GM12878 (cell line): ENCODE results near the gene PGLYRP4. TPM values are rescaled to one million over a fixed set of nuclear protein-coding genes. Genes with fewer than 3 reads are reported as not detected.

ENCODE experiments used
- ATAC-seq: fragments of 200-7000 bp; cut with Tn5 transposase; 3 replicates; pipeline ENCODE4 v1.9.1; 2020; ENCODE audit warnings: mild to moderate bottlenecking, moderate library complexity
- BruUV-seq: library from RNA; stranded (reverse); fragments of 400-500 nt; replicated peaks from 2 replicates; lab custom pipeline; 2021; lab: Mats Ljungman, UMichigan
- CTCF ChIA-PET: fragments of 300-600 bp; sonication (Branson Sonifier 250); formaldehyde crosslinking; extraction: SDS; loops from one replicate; lab custom pipeline; 2021; ENCODE audit warnings: inconsistent platforms; lab: Yijun Ruan, JAX
- POLR2A ChIA-PET: fragments of 350-600 bp; formaldehyde crosslinking; extraction: SDS; loops from one replicate; lab custom pipeline; 2021; ENCODE audit warnings: inconsistent platforms; lab: Charles Lee
- RAD21 ChIA-PET: fragments of 300-600 bp; sonication (Branson Sonifier 250); formaldehyde crosslinking; loops from one replicate; lab custom pipeline; 2023; ENCODE audit warnings: antibody characterized with exemption; ENCODE audit not compliant: unreplicated experiment; lab: Charles Lee
- SMC1A ChIA-PET: fragments of 300-600 bp; sonication (Branson Sonifier 250); formaldehyde crosslinking; loops from one replicate; lab custom pipeline; 2023; ENCODE audit not compliant: unreplicated experiment, uncharacterized antibody; lab: Charles Lee
- DNase-seq: peaks from one replicate; pipeline ENCODE4 v3.0.0-alpha.2; 2011; ENCODE audit warnings: low read depth, low spot score
- FAIRE-seq: peaks from 3 replicates; lab custom pipeline; 2011; peaks lifted over from hg19 to GRCh38; lab: Jason Lieb, UNC
- H2AFZ ChIP-seq: 2 replicates; pipeline ENCODE4 v1.6.0; 2011; ENCODE audit warnings: low read depth, low read length, control low read depth; ENCODE audit not compliant: control insufficient read depth
- H3K27ac ChIP-seq: 2 replicates; pipeline ENCODE4 v1.5.1; 2011; ENCODE audit warnings: control low read depth; ENCODE audit not compliant: control insufficient read depth, insufficient read depth
- H3K27me3 ChIP-seq, 2 experiments: replicated peaks in 1 of 2; 2 replicates each; pipeline versions ENCODE4 v1.6.0 to v1.6.1; 2011; ENCODE audit warnings: low read length in 1 of 2; ENCODE audit not compliant: control insufficient read depth in 2 of 2, insufficient read depth in 2 of 2
- H3K36me3 ChIP-seq, 2 experiments: 2 replicates each; pipeline ENCODE4 v1.5.1; 2011; ENCODE audit warnings: low read length in 1 of 2; ENCODE audit not compliant: control insufficient read depth in 2 of 2, insufficient read depth in 2 of 2
- H3K4me1 ChIP-seq: 2 replicates; pipeline ENCODE4 v1.6.1; 2011; ENCODE audit warnings: mild to moderate bottlenecking, low read length, moderate library complexity, mixed read lengths; ENCODE audit not compliant: control insufficient read depth, insufficient read depth
- H3K4me2 ChIP-seq: 2 replicates; pipeline ENCODE4 v1.6.0; 2011; ENCODE audit warnings: control low read depth; ENCODE audit not compliant: control insufficient read depth, insufficient read depth
- H3K4me3 ChIP-seq: fragments of 200-600 bp; sonication (generic); 2 replicates; pipeline ENCODE4 v1.5.1; 2016
- H3K79me2 ChIP-seq: 2 replicates; pipeline ENCODE4 v1.6.0; 2011; ENCODE audit warnings: low read length; ENCODE audit not compliant: control insufficient read depth, insufficient read depth
- H3K9ac ChIP-seq: 2 replicates; pipeline ENCODE4 v1.8.0; 2011; ENCODE audit warnings: low read length, control low read depth, mixed read lengths; ENCODE audit not compliant: control insufficient read depth, insufficient read depth
- H3K9me3 ChIP-seq: replicated peaks from 3 replicates; pipeline ENCODE4 v1.5.1; 2011; ENCODE audit warnings: mild to moderate bottlenecking, low read length; ENCODE audit not compliant: control insufficient read depth, insufficient read depth
- H4K20me1 ChIP-seq: 2 replicates; pipeline ENCODE4 v1.6.0; 2011; ENCODE audit not compliant: control insufficient read depth, insufficient read depth
- CEBPB ChIP-seq, 2 experiments: fragments of 150-350 bp in 1 of 2; IDR thresholded peaks; 2 replicates each; pipeline ENCODE4 v1.6.1; 2012 to 2014; ENCODE audit warnings: low read depth in 2 of 2, low read length in 2 of 2, borderline replicate concordance in 1 of 2, inconsistent platforms in 1 of 2
- CREB1 ChIP-seq: IDR thresholded peaks from 2 replicates; pipeline ENCODE4 v1.6.1; 2012; ENCODE audit warnings: low read depth, mild to moderate bottlenecking, inconsistent platforms
- MTA2 ChIP-seq: fragments of 450-650 bp; IDR thresholded peaks from 2 replicates; pipeline ENCODE4 v1.6.1; 2016; ENCODE audit warnings: low read depth, mild to moderate bottlenecking, moderate library complexity
- NR2C2 ChIP-seq: IDR thresholded peaks from 2 replicates; pipeline ENCODE4 v1.6.1; 2011; ENCODE audit warnings: borderline replicate concordance, low read depth; ENCODE audit not compliant: control insufficient read depth, insufficient read length
- SPI1 ChIP-seq: IDR thresholded peaks from 2 replicates; pipeline ENCODE4 v1.6.1; 2011; ENCODE audit warnings: low read depth, mild to moderate bottlenecking, low read length, moderate library complexity, borderline replicate concordance; ENCODE audit not compliant: insufficient read depth
- ZNF24 ChIP-seq: fragments of 450-650 bp; IDR thresholded peaks from 2 replicates; pipeline ENCODE4 v1.6.1; 2017; ENCODE audit warnings: antibody characterized with exemption, mild to moderate bottlenecking
- ZZZ3 ChIP-seq: IDR thresholded peaks from 2 replicates; pipeline ENCODE4 v1.6.1; 2011; ENCODE audit warnings: low read depth; ENCODE audit not compliant: control insufficient read depth, insufficient read length
- WGBS: methylation state at CpG from one replicate; pipeline ENCODE4 v1.1.6; 2016; ENCODE audit warnings: low lambda C conversion rate; ENCODE audit not compliant: insufficient replicate concordance, insufficient coverage; ENCODE audit errors: missing lambda C conversion rate; 5-methylcytosine and 5-hydroxymethylcytosine counted together
- in situ Hi-C: fragments of 300-500 bp; cut with MboI; formaldehyde crosslinking; loops from 9 replicates; pipeline ENCODE4 v1.14.3; 2018; ENCODE audit warnings: mixed read lengths
- intact Hi-C: fragments of 100-400 bp; cut with micrococcal nuclease; formaldehyde crosslinking; loops from one replicate; pipeline ENCODE4 v1.14.2; 2022; ENCODE audit not compliant: unreplicated experiment
- polyA plus RNA-seq, 11 experiments: library from polyadenylated mRNA; depleted of rRNA in 4 of 11; unstranded in 6 of 11; stranded (reverse) in 5 of 11; fragments of >200 nt; fragmentation: Nextera tagmentation in 4 of 11; fragmentation: Illumina TruSeq in 1 of 11; extraction: Ambion mirVana in 4 of 11; extraction: Trizol in 1 of 11; gene quantifications; 1 replicate in 1 of 11; 2 replicates in 10 of 11; pipeline versions ENCODE4 v1.2.1 to v1.2.3, GENCODE V29; 2011 to 2016; ENCODE audit warnings: inconsistent platforms in 2 of 11, missing spikeins in 2 of 11, low read depth in 1 of 11
- total RNA-seq, 4 experiments: library from RNA; depleted of rRNA in 3 of 4; stranded (reverse); fragments of >200 nt in 3 of 4; fragmentation: Illumina TruSeq in 1 of 4; extraction: Trizol in 1 of 4; gene quantifications; 2 replicates each; pipeline versions ENCODE4 v1.2.1 to v1.2.3, GENCODE V29; 2013 to 2021
- TF ChIP-seq, protein P1 (sequence below): fragments of 450-650 bp; IDR thresholded peaks from 2 replicates; pipeline ENCODE4 v1.6.1; 2016; ENCODE audit warnings: mild to moderate bottlenecking

Gene PGLYRP4
- total and polyA plus RNA-seq, 10 of the 15 experiments (the other 5 are each of a cell fraction or from before 2014, with no cell fraction given) = 0.22 to 3.0 (median 0.44) TPM

GRCh38 chr1:153333902-153334301 lies 14.7 kb downstream of the PGLYRP4 start:
- H3K27me3 ChIP-seq = no peaks in the 10 kb centered on the region; a peak in 1 of 4 replicates
- ChIA-PET SMC1A (interaction anchor here (1.3 to 2.1 kb wide), 2 partner anchors 12 to 22 kb away, joined by 4 to 9 read pairs; no protein-coding TSS in a partner anchor), POLR2A (no interaction called here), RAD21 (interaction anchor here (1.0 kb wide), 1 partner anchor 12 kb away, joined by 4 read pairs; no protein-coding TSS in a partner anchor), CTCF (interaction anchor here (4.8 kb wide), 1 partner anchor 19 kb away, joined by 24 read pairs; no protein-coding TSS in a partner anchor)
- peaks cover 3% of the 10 kb centered on the region for H3K9me3 ChIP-seq
- FAIRE-seq = no peak
- no peak for TF ChIP-seq NR2C2
- TF ChIP-seq ZNF24 = no peak
- no peak for TF ChIP-seq CEBPB (IDR thresholded peaks at IDR 0.05; ENCODE audit: borderline replicate concordance in 1 of 2, low read depth in 2 of 2, low read length in 2 of 2)
- TF ChIP-seq SPI1 = peak; percentile 50; the same call in 1 of the 2 replicates
- H3K4me3 ChIP-seq = no peak overlapping the region
- WGBS = 96% methylated on average over 1 of the region's 1 CpG
- intact Hi-C loops (no loop called here), in situ Hi-C loops (no loop called here)
- H3K9ac ChIP-seq = no peak overlapping the region
- H3K27ac ChIP-seq = no peak overlapping the region
- no peak overlapping the region for H3K4me2 ChIP-seq
- no peaks in the 10 kb centered on the region for H3K4me1 ChIP-seq
- H4K20me1 ChIP-seq = no peaks in the 10 kb centered on the region
- no peak for ATAC-seq
- no peaks in the 10 kb centered on the region for H3K79me2 ChIP-seq
- no peaks in the 10 kb centered on the region for H3K36me3 ChIP-seq
- H2AFZ ChIP-seq = no peak overlapping the region
- BruUV-seq = no TSS peak
- no peak for DNase-seq

- POLR2A ChIA-PET = interaction anchor here (0.7 to 1.4 kb wide), 2 partner anchors 12 to 358 kb away, joined by 5 to 6 read pairs; no protein-coding TSS in a partner anchor
- Histone ChIP-seq H3K9ac (no peak overlapping the region), H4K20me1 (no peaks in the 10 kb centered on the region), H2AFZ (no peak overlapping the region), H3K9me3 (no peaks in the 10 kb centered on the region; the same call in 1 of the 3 replicates), H3K27me3 (no peaks in the 10 kb centered on the region), H3K27ac (no peak overlapping the region), H3K36me3 (no peaks in the 10 kb centered on the region), H3K4me2 (no peak overlapping the region), H3K79me2 (no peaks in the 10 kb centered on the region), H3K4me1 (no peaks in the 10 kb centered on the region), H3K4me3 (no peak overlapping the region)
- intact Hi-C loops = no loop called here
- no peak for ATAC-seq
- no peak for FAIRE-seq
- in situ Hi-C loops = no loop called here
- DNase-seq = no peak
- TF ChIP-seq, protein P1, sequence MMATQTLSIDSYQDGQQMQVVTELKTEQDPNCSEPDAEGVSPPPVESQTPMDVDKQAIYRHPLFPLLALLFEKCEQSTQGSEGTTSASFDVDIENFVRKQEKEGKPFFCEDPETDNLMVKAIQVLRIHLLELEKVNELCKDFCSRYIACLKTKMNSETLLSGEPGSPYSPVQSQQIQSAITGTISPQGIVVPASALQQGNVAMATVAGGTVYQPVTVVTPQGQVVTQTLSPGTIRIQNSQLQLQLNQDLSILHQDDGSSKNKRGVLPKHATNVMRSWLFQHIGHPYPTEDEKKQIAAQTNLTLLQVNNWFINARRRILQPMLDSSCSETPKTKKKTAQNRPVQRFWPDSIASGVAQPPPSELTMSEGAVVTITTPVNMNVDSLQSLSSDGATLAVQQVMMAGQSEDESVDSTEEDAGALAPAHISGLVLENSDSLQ = peak; percentile 38; the same call in 1 of the 2 replicates
- no peak for TF ChIP-seq MTA2
- TF ChIP-seq ZZZ3 = no peak
- no peak for TF ChIP-seq CREB1
- CTCF ChIA-PET = interaction anchor here (0.6 to 0.9 kb wide), 6 partner anchors 11 to 865 kb away, joined by 3 to 4 read pairs (median 4); no protein-coding TSS in a partner anchor
- no TSS peak for BruUV-seq
- RAD21 ChIA-PET = no interaction called here
- SMC1A ChIA-PET = interaction anchor here (0.8 to 1.1 kb wide), 2 partner anchors 11 to 19 kb away, joined by 4 read pairs; no protein-coding TSS in a partner anchor
Observed at GRCh38 chr1:153324912-153325311, 23.7 kb downstream of the PGLYRP4 start.
